ENCODE data around the gene MYO1G.
"Not testable (repeated sequence)": the region's sequence is repeated elsewhere in the genome, so short reads cannot be mapped to it uniquely, and the experiment has no call there.

Gene MYO1G

GRCh38 chr7:44935016-44935415 lies 43.8 kb downstream of the MYO1G start:
- DNase-seq: no peak

GRCh38 chr7:44934510-44934909 lies 44.3 kb downstream of the MYO1G start:
- DNase-seq: not testable (repeated sequence)

GRCh38 chr7:44930921-44931320 lies 47.9 kb downstream of the MYO1G start:
- DNase-seq: no peak

- no peak for DNase-seq
Observed at GRCh38 chr7:44922351-44922694, 56.5 kb downstream of the MYO1G start.

- DNase-seq: peak; percentile 68 to 94 (median 88)
Observed at GRCh38 chr7:44921607-44922350, 57.0 kb downstream of the MYO1G start.

- DNase-seq: no peak
Observed at GRCh38 chr7:44920119-44920518, 58.7 kb downstream of the MYO1G start.

- no peak for DNase-seq
Observed at GRCh38 chr7:44918029-44918428, 60.8 kb downstream of the MYO1G start.

GRCh38 chr7:44917465-44917864 lies 61.4 kb downstream of the MYO1G start:
- DNase-seq: no peak

- DNase-seq: peak in 4 of 6 experiments; percentile 28 to 74 (median 56)
Observed at GRCh38 chr7:44914992-44915607, 63.7 kb downstream of the MYO1G start.

GRCh38 chr7:44912775-44913347 lies 66.0 kb downstream of the MYO1G start:
- DNase-seq: no peak

All from stimulated activated naive CD4-positive, alpha-beta T cell (primary cell).